VCaP (cell line): ENCODE measurements around the gene SNX17.
A peak's percentile ranks its signal among the peaks of the same experiment; 100 is the strongest.
"Not testable (repeated sequence)": the region's sequence is repeated elsewhere in the genome, so short reads cannot be mapped to it uniquely, and the experiment has no call there.

Experiments used
- H3K27ac ChIP-seq: fragments of 450-650 bp; 2 replicates; pipeline ENCODE4 v1.5.1; 2017
- CTCF ChIP-seq: fragments of 450-650 bp; conservative IDR thresholded peaks from 2 replicates; pipeline ENCODE4 v1.5.1; 2017; ENCODE audit warnings: mild to moderate bottlenecking, moderate library complexity

Gene SNX17

DNA sequence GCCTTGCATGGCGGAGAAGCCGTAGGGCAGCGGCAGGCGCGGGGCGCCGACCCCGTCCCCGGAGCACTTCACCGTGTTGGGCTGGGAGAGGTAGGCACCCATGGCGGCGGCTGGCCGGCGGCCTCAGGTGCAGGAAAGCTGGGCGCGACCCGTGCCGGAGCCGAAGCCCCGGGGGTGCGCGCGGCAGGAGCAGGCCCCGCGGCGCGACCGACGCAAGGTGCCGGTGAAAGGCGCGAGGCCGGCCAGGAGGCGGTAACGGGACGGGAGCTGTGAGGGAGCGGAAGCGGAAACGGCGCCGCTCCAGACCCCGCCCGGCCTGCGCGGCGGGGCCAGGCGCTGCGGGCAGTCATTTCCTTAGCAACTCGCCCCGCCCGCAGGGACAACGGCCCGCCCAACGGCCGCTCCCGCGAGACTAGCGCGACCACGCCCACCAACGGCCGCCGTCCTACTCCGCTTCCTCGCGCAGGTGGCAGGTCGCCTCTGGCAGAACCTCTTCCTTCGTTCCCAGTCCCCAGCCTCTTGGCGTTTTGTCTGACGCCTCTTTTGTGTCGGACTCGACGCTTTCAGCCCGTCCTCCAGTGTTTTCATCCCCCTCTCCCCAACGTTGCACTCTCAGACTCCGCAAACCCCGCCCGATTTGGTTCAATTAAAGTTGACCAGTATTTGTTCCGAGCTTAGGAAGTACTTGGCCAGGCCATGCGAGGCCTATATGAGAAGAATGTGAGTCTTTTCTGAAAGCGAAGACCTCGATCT lies 39.1 kb downstream of the SNX17 start, which contains the start of gene PPM1G:
Gene PPM1G (minus strand): TSS at position 271 of the 753 bp plus-strand sequence. CDS start 169 bp downstream, at position 102.
- no peak for TF ChIP-seq CTCF
- H3K27ac ChIP-seq = peak within 1 kb of the TSS; percentile 92

DNA sequence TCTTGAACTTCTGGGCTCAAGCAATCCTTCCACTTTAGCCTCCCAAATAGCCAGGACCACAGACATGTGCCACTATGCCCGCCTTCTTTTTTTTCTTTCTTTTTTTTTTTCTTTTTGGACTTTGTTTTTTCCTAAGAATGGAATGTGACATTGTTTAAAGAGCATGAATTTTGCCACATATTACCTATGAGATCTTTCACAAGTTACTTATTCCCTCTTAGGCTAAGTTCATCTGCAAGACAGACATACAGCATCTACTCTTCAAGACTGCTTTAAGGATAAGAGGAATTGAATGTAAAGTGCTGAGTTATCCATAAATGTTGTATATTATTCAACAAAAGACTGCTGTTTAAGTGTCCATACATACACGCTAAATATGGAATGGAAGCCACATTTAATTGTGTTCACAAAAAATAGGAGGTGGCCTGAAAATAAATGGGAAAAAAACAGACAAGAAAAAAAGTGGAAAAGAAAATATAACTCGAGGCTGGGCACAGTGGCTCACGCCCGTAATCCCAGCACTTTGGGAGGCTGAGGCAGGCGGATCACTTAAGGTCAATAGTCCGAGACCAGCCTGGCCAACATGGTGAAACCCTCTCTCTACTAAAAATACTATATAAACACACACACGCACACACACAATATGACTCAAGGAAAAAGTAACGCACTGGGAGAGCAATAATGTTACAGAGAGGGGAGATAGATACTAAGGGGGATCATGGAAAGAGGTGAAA lies 42.2 kb downstream of the SNX17 start:
- TF ChIP-seq CTCF = no peak

DNA sequence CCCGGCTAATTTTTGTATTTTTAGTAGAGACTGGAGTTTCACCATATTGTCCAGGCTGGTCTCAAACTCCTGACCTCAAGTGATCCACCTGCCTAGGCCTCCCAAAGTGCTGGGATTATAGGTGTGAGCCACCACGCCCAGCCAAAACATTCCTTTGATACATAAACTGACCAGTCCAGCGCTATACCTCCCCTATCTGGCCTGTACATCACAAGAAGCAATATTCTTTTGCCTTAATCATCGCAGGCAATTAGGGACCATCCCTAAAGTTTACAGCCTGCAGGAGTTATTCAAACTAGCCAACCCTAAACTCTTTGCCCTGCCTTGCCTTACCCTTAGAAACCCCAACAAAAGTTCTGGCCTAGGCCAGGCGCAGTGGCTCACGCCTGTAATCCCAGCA lies 45.7 kb downstream of the SNX17 start:
- no peak overlapping the region for H3K27ac ChIP-seq
- no peak for TF ChIP-seq CTCF

More for the DNA sequence above, 42.2 kb downstream of the SNX17 start:
- H3K27ac ChIP-seq = no peak overlapping the region

DNA sequence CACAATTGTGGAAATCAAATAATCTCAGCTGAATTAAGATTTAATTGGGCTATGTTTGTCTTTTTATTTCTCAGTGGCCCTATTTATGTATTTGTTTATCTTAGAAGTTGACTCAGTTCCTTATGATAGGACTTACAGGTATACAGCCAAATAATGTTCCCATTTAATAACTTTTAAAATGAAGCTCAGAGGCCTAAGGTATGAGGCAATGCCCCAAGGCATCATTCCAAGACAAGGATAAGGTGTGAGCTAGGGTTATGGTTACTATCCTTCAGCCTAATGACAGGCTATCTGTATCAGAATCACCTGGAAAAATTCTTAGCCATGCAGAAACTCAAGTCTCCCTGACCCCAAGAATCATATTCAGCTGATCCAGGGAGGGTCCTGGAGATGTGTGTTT lies 50.6 kb downstream of the SNX17 start:
- H3K27ac ChIP-seq = peak overlapping the region; percentile 40
- no peak for TF ChIP-seq CTCF

DNA sequence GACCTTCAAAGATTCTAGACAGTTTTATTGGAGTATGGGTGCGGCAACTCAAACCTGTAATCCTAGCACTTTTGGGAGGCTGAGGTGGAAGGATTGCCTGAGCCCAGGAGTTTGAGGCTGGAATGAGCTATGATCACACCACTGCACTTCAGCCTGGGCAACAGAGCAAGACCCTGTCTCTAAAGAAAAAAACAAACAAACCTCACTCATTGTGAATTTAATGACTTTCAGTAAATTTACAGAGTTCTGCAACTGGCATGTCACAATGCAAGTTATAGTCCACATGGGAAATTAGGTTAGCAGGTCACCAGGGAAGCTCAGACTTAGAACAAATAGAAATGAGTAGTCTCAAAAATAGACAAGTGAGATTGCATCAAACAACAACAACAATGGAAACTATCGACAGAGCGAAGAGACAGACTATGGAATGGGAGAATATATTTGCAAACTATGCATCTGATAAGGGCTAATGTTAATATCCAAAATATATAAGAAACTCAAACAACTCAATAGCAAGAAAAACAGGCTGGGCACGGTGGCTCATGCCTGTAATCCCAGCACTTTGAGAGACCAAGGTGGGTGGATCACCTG lies 51.3 kb downstream of the SNX17 start:
- H3K27ac ChIP-seq = peak overlapping the region; percentile 40; the same call in 1 of the 2 replicates
- no peak for TF ChIP-seq CTCF

GRCh38 chr2:27422958-27423357 lies 52.5 kb downstream of the SNX17 start:
- no peak overlapping the region for H3K27ac ChIP-seq
- TF ChIP-seq CTCF = no peak

DNA sequence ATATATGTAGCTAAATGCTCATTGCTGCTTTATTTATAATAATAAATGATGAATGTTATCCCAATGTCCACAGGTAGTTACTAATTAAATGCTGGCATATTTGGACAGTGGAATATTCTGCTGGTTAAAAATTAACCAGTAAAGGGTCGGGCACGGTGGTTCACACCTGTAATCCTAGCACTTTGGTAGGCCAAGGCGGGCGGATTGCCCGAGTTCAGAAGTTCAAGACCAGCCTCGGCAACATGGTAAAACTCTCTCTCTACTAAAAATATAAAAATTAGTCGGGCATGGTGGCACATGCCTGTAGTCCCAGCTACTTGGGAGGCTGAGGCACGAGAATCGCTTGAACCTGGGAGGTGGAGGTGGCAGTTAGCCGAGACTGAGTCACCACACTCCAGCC lies 54.6 kb downstream of the SNX17 start:
- H3K27ac ChIP-seq = not testable (repeated sequence)
